IMR-90 (cell line): ENCODE results near the gene ECSIT. TPM values are rescaled to one million over a fixed set of nuclear protein-coding genes. Genes with fewer than 3 reads are reported as not detected.

Source experiments
- ATAC-seq: fragments of 200-7000 bp; cut with Tn5 transposase; 2 replicates; pipeline ENCODE4 v1.9.1; 2020; ENCODE audit warnings: low read depth, mild to moderate bottlenecking, moderate library complexity
- BruUV-seq: library from RNA; stranded (reverse); fragments of 400-500 nt; replicated peaks from 2 replicates; lab custom pipeline; 2021; lab: Mats Ljungman, UMichigan
- CTCF ChIA-PET: fragments of 300-600 bp; formaldehyde crosslinking; extraction: SDS; loops from one replicate; lab custom pipeline; 2021; ENCODE audit warnings: antibody characterized with exemption; lab: Yijun Ruan, JAX
- POLR2A ChIA-PET: fragments of 300-600 bp; sonication (Branson Sonifier 250); formaldehyde crosslinking; loops from one replicate; lab custom pipeline; 2022; ENCODE audit warnings: antibody characterized with exemption; ENCODE audit not compliant: unreplicated experiment; lab: Charles Lee
- DNase-seq: peaks from one replicate; pipeline ENCODE4 v3.0.0; 2013
- H2AFZ ChIP-seq: replicated peaks from 2 replicates; pipeline ENCODE3; 2013; ENCODE audit warnings: low read length, mild to moderate bottlenecking; ENCODE audit not compliant: poor library complexity
- H2AK5ac ChIP-seq: 2 replicates; pipeline ENCODE4 v1.6.1; 2013; ENCODE audit warnings: low read depth, low read length, inconsistent platforms
- H2AK9ac ChIP-seq: replicated peaks from 2 replicates; pipeline ENCODE3; 2013; ENCODE audit warnings: mild to moderate bottlenecking, low read depth, low read length, moderate library complexity; ENCODE audit not compliant: poor library complexity
- H2BK120ac ChIP-seq: 2 replicates; pipeline ENCODE4 v1.6.1; 2013; ENCODE audit warnings: low read depth, low read length, inconsistent platforms
- H2BK15ac ChIP-seq: 3 replicates; pipeline ENCODE4 v1.6.1; 2013; ENCODE audit warnings: low read depth, low read length, inconsistent platforms
- H2BK20ac ChIP-seq: 2 replicates; pipeline ENCODE4 v1.6.1; 2013; ENCODE audit warnings: low read depth, mild to moderate bottlenecking, inconsistent platforms, low read length, moderate library complexity
- H2BK5ac ChIP-seq: 2 replicates; pipeline ENCODE4 v1.6.1; 2013; ENCODE audit warnings: mild to moderate bottlenecking, low read depth, low read length, inconsistent platforms; ENCODE audit not compliant: poor library complexity, severe bottlenecking
- H3K14ac ChIP-seq: replicated peaks from 2 replicates; pipeline ENCODE4 v1.6.1; 2013; ENCODE audit warnings: low read depth, low read length, inconsistent platforms
- H3K18ac ChIP-seq: 2 replicates; pipeline ENCODE4 v1.6.1; 2013; ENCODE audit warnings: low read depth, low read length, control low read depth
- H3K23ac ChIP-seq: 2 replicates; pipeline ENCODE4 v1.6.1; 2013; ENCODE audit warnings: low read depth, low read length, inconsistent platforms
- H3K27ac ChIP-seq: 2 replicates; pipeline ENCODE4 v1.5.1; 2013; ENCODE audit warnings: mild to moderate bottlenecking, control low read depth, low read length; ENCODE audit not compliant: insufficient read depth
- H3K27me3 ChIP-seq: 2 replicates; pipeline ENCODE4 v1.6.1; 2013; ENCODE audit warnings: low read length; ENCODE audit not compliant: control insufficient read depth, insufficient read depth
- H3K36me3 ChIP-seq: 2 replicates; pipeline ENCODE4 v1.6.1; 2013; ENCODE audit warnings: low read length, mixed read lengths; ENCODE audit not compliant: control insufficient read depth, insufficient read depth
- H3K4ac ChIP-seq: 2 replicates; pipeline ENCODE4 v1.6.1; 2013; ENCODE audit warnings: low read depth, low read length, inconsistent platforms
- H3K4me1 ChIP-seq: 2 replicates; pipeline ENCODE4 v1.6.1; 2013; ENCODE audit warnings: low read length, mixed read lengths; ENCODE audit not compliant: control insufficient read depth, insufficient read depth
- H3K4me2 ChIP-seq: 2 replicates; pipeline ENCODE4 v1.6.1; 2013; ENCODE audit warnings: low read depth, mild to moderate bottlenecking, control low read depth, low read length, moderate library complexity
- H3K4me3 ChIP-seq: 2 replicates; pipeline ENCODE4 v1.5.1; 2013; ENCODE audit warnings: low read depth, mild to moderate bottlenecking, control low read depth, low read length, moderate library complexity; ENCODE audit not compliant: insufficient read depth
- H3K56ac ChIP-seq: 2 replicates; pipeline ENCODE4 v1.6.1; 2013; ENCODE audit warnings: low read length, inconsistent platforms; ENCODE audit not compliant: insufficient read depth; ENCODE audit errors: extremely low read depth
- H3K79me1 ChIP-seq, 2 experiments: 2 replicates each; pipeline ENCODE4 v1.6.1; 2013; ENCODE audit warnings: low read length in 2 of 2, inconsistent platforms in 1 of 2, low read depth in 1 of 2
- H3K9ac ChIP-seq: 2 replicates; pipeline ENCODE4 v1.6.1; 2013; ENCODE audit warnings: low read depth, low read length, control low read depth
- H3K9me1 ChIP-seq: 2 replicates; pipeline ENCODE4 v1.6.1; 2013; ENCODE audit warnings: low read length, inconsistent platforms; ENCODE audit not compliant: insufficient read depth
- H3K9me3 ChIP-seq: 2 replicates; pipeline ENCODE4 v1.6.1; 2013; ENCODE audit warnings: low read length; ENCODE audit not compliant: control insufficient read depth, insufficient read depth
- H4K20me1 ChIP-seq: 2 replicates; pipeline ENCODE4 v1.6.1; 2013; ENCODE audit warnings: low read length, inconsistent platforms; ENCODE audit not compliant: insufficient read depth
- H4K5ac ChIP-seq: 2 replicates; pipeline ENCODE4 v1.6.1; 2013; ENCODE audit warnings: mild to moderate bottlenecking, low read depth, low read length, control low read depth
- H4K8ac ChIP-seq, 2 experiments: 2 replicates each; pipeline ENCODE4 v1.6.1; 2013; ENCODE audit warnings: low read depth in 2 of 2, low read length in 2 of 2, control low read depth in 1 of 2, inconsistent platforms in 1 of 2
- H4K91ac ChIP-seq: 2 replicates; pipeline ENCODE4 v1.6.1; 2013; ENCODE audit warnings: low read depth, low read length, inconsistent platforms; ENCODE audit not compliant: insufficient read depth
- CHD1 ChIP-seq: IDR thresholded peaks from 2 replicates; pipeline ENCODE4 v1.6.1; 2012; ENCODE audit warnings: low read depth, low read length, improper control_type of control experiment
- FOS ChIP-seq: fragments of 150-350 bp; IDR thresholded peaks from 2 replicates; pipeline ENCODE4 v1.6.1; 2016; ENCODE audit warnings: low read depth, low read length
- NFE2L2 ChIP-seq: fragments of 150-350 bp; IDR thresholded peaks from 2 replicates; pipeline ENCODE4 v1.6.1; 2016; ENCODE audit warnings: low read depth, mild to moderate bottlenecking, low read length
- RAD21 ChIP-seq: IDR thresholded peaks from 2 replicates; pipeline ENCODE4 v1.6.1; 2012; ENCODE audit warnings: low read length, improper control_type of control experiment
- RCOR1 ChIP-seq: IDR thresholded peaks from 2 replicates; pipeline ENCODE4 v1.6.1; 2012; ENCODE audit warnings: mild to moderate bottlenecking, low read length, improper control_type of control experiment; ENCODE audit not compliant: insufficient replicate concordance
- WGBS, 2 experiments: methylation state at CpG; one replicate each; pipeline versions ENCODE4 v1.1.5 to v1.1.7; 2013; ENCODE audit warnings: missing lambda C conversion rate in 2 of 2; ENCODE audit not compliant: insufficient read length in 1 of 2; ENCODE audit errors: extremely low coverage in 2 of 2; 5-methylcytosine and 5-hydroxymethylcytosine counted together
- dilution Hi-C: fragments of 300-500 bp; cut with HindIII; formaldehyde crosslinking; loops from one replicate; pipeline ENCODE4 v1.14.3; 2018; ENCODE audit warnings: low sequenced_read_pairs; ENCODE audit not compliant: unreplicated experiment
- in situ Hi-C: fragments of 300-500 bp; cut with MboI; formaldehyde crosslinking; loops from 3 replicates; pipeline ENCODE4 v1.14.3; 2019; ENCODE audit warnings: low sequenced_read_pairs, inconsistent platforms, mixed read lengths
- intact Hi-C: fragments of 100-400 bp; cut with micrococcal nuclease; formaldehyde crosslinking; loops from 2 replicates; pipeline ENCODE4 v1.10.0; 2022
- polyA plus RNA-seq, 3 experiments: library from polyadenylated mRNA; depleted of rRNA; stranded (reverse); fragments of >200 nt; gene quantifications; 2 replicates each; pipeline ENCODE4 v1.2.3, GENCODE V29; 2012; ENCODE audit warnings: low replicate concordance in 1 of 3
- total RNA-seq: library from RNA; depleted of rRNA; stranded (reverse); fragments of >200 nt; gene quantifications from 2 replicates; pipeline ENCODE4 v1.2.3, GENCODE V29; 2012
- TF ChIP-seq, protein P1 (sequence below): fragments of 150-350 bp; IDR thresholded peaks from 2 replicates; pipeline ENCODE4 v1.6.1; 2016; ENCODE audit warnings: low read depth, mild to moderate bottlenecking, low read length, moderate library complexity, borderline replicate concordance
- TF ChIP-seq, protein P2 (sequence below): fragments of 150-350 bp; IDR thresholded peaks from 2 replicates; pipeline ENCODE4 v1.6.1; 2017; ENCODE audit warnings: mild to moderate bottlenecking, antibody characterized with exemption, low read length, low read depth

ECSIT gene
- total and polyA plus RNA-seq, 2 of the 4 experiments (the other 2 are of a cell fraction): 30.5 to 42.3 TPM

DNA sequence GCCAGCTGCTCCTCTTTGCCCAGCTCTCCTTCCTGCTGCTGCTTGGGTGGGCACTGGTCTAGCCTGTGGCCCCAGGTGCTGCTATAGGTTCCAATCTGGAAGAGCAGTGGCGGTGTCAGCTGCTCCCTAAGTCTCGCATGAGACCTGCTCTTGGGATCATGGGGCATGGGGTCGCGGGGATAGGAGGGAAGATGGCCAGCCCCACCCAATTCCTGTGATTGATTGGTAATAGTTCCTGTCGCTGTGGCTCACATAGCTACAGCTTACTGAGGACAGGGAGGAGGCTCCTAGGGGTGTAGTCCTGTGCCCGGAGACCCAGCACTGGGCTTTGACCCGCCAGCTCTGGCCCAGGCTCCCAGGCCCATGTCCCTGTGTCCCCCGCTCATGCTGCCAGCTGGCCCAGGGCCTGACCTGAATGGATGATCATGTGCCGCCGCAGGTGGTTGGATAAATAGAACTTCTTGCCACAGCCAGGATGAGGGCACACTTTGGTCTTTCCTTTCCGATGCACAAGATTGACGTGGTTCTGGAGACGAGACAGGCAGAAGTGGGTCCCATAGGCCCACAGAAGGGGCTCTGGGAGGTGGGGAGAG is 43.6 kb downstream of the ECSIT start:
- H2AK5ac ChIP-seq: no peak overlapping the region
- no peak overlapping the region for H4K91ac ChIP-seq
- POLR2A ChIA-PET: interaction anchor here (0.6 kb wide), 1 partner anchor 73 kb away, joined by 3 read pairs; the partner anchor contains the start of gene ELOF1
- H3K18ac ChIP-seq: no peak overlapping the region
- peaks cover 2% of the 10 kb centered on the region; the same call in 1 of the 2 replicates for H3K36me3 ChIP-seq
- no peak for ATAC-seq
- no peaks in the 10 kb centered on the region for H4K20me1 ChIP-seq
- no TSS peak for BruUV-seq
- no peak overlapping the region for H3K9ac ChIP-seq
- H3K79me1 ChIP-seq: no peaks in the 10 kb centered on the region
- H4K5ac ChIP-seq: no peak overlapping the region
- no peak overlapping the region for H3K56ac ChIP-seq
- H3K27me3 ChIP-seq: peaks cover 18% of the 10 kb centered on the region
- CTCF ChIA-PET: no interaction called here
- no peak overlapping the region for H3K4ac ChIP-seq
- TF ChIP-seq NFE2L2 (no peak), RCOR1 (no peak), FOS (no peak), CHD1 (no peak), RAD21 (no peak)
- TF ChIP-seq, protein P1, sequence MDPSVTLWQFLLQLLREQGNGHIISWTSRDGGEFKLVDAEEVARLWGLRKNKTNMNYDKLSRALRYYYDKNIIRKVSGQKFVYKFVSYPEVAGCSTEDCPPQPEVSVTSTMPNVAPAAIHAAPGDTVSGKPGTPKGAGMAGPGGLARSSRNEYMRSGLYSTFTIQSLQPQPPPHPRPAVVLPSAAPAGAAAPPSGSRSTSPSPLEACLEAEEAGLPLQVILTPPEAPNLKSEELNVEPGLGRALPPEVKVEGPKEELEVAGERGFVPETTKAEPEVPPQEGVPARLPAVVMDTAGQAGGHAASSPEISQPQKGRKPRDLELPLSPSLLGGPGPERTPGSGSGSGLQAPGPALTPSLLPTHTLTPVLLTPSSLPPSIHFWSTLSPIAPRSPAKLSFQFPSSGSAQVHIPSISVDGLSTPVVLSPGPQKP: no peak
- TF ChIP-seq, protein P2, sequence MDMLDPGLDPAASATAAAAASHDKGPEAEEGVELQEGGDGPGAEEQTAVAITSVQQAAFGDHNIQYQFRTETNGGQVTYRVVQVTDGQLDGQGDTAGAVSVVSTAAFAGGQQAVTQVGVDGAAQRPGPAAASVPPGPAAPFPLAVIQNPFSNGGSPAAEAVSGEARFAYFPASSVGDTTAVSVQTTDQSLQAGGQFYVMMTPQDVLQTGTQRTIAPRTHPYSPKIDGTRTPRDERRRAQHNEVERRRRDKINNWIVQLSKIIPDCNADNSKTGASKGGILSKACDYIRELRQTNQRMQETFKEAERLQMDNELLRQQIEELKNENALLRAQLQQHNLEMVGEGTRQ: no peak
- H2AFZ ChIP-seq: no peak overlapping the region
- no peaks in the 10 kb centered on the region for H3K9me1 ChIP-seq
- no peak overlapping the region for H3K27ac ChIP-seq
- in situ Hi-C loops: no loop called here
- H3K4me1 ChIP-seq: peaks cover 2% of the 10 kb centered on the region; the same call in 1 of the 2 replicates
- H2BK20ac ChIP-seq: no peak overlapping the region
- H2BK5ac ChIP-seq: no peak overlapping the region
- no peak overlapping the region for H2AK9ac ChIP-seq
- H3K4me3 ChIP-seq: no peak overlapping the region
- H3K14ac ChIP-seq: no peak overlapping the region
- no peak overlapping the region for H3K23ac ChIP-seq
- H3K4me2 ChIP-seq: no peak overlapping the region
- dilution Hi-C loops: no loop called here
- no peak overlapping the region for H2BK15ac ChIP-seq
- no peak overlapping the region for H2BK120ac ChIP-seq
- intact Hi-C loops: no loop called here
- WGBS, 2 experiments: 96% methylated on average over 9 of the region's 13 CpGs; no CpG with 5 or more reads in 1 of the 2 experiments
- DNase-seq: no peak
- H3K9me3 ChIP-seq: no peaks in the 10 kb centered on the region
- no peak overlapping the region for H4K8ac ChIP-seq
